Erythroblast (primary cell): Measurements from ENCODE around the gene RAB22A.

ENCODE experiments used
- GATA1 ChIP-seq: IDR thresholded peaks from 2 replicates; pipeline ENCODE4 v1.6.1; 2011; ENCODE audit warnings: low read depth, mild to moderate bottlenecking, control low read depth, low read length, moderate library complexity
- POLR2A ChIP-seq: IDR thresholded peaks from 2 replicates; pipeline ENCODE4 v1.6.1; 2011; ENCODE audit warnings: mild to moderate bottlenecking, low read length

GRCh38 chr20:58342104-58342945 lies 32.8 kb downstream of the RAB22A start:
- no peak for TF ChIP-seq POLR2A
- TF ChIP-seq GATA1, result no peak
